ENCODE data around the gene SUPT5H.
"Not testable (repeated sequence)": the region's sequence is repeated elsewhere in the genome, so short reads cannot be mapped to it uniquely, and the experiment has no call there.

The SUPT5H gene

DNA sequence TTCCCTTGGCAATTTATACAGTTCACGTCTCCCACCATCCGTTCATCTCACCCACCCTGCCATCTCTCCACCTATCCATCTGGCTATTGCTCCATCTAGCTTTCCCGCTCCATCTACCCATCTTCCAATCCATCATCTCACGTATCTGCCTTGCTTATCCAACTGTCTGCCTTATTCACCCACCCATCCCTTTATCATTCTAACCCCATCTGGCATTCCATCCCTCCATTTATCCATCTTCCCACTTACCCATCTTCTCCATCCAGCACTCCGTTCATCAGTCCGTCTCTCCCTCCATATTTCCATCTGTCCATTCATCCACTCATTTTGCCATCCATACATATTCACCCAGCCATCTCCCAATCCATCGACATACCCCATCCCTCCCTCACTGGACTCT is 19.6 kb upstream of the SUPT5H start:
- no peak for DNase-seq (ENCODE audit: low spot score)

DNA sequence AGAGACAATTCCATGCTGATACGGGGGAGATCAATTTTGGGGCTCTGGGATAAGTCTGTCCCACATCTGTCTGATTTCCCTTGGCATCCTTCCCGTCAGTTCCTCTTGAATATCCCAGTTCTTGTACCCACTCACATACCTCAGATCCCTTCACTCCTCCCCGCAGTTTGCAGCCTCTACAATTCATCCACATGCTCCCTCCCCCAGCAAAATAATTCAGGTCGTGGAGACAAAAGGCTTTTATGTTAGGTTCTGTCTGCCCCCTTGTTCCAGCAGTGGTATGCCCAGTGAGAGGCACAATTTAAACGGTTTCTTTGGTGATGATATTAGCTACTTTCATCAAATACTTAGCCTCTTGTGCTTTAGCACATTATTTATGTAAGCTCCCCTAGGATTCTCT is 19.2 kb upstream of the SUPT5H start:
- no peak for DNase-seq (ENCODE audit: low spot score)

GRCh38 chr19:39427707-39428106 is 17.7 kb upstream of the SUPT5H start:
- no peak for DNase-seq (ENCODE audit: low spot score)

GRCh38 chr19:39428283-39429112 is 16.9 kb upstream of the SUPT5H start:
- no peak for DNase-seq (ENCODE audit: low spot score)

DNA sequence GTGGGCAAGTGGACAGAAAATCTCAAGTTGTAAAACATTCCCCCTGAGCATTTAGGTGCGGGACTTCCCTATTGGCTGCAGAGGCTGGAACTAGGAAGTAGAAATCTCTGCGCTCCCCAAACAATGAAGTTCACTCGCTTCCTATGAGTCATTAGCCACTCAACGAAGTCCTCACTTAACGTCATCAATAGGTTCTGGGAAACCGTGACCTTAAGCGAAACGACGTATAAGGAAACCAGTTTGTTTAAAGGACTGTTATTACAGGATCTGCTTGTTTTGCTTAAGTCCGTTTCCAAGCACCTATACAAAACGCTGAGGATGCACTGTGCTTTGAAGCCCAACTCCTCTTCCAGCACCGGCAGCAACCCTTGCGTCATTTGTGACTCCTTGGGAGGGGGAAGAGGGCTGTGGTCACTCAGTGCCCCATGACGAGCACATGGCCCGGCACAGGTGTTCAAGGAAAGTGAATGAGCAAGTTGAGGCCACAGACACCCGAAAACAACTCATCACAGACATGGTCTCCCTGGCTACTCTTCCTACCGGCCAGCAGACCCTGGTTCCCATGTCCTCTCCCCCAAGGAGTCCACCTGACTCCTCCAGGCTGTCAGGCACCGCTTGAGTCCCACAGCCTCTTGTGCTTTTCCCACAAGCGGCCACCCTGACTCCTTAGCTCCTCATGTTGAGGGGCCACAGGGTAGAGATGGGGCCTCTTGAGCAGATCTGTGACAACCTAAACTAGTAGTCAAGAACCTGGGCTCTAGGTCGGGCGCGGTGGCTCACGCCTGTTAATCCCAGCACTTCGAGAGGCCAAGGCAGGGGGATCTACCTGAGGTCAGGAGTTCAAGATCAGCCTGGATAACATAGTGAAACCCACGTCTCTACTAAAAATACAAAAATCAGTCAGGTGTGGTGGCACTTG is 14.4 kb upstream of the SUPT5H start:
- DNase-seq (ENCODE audit: low spot score): peak; percentile 98

DNA sequence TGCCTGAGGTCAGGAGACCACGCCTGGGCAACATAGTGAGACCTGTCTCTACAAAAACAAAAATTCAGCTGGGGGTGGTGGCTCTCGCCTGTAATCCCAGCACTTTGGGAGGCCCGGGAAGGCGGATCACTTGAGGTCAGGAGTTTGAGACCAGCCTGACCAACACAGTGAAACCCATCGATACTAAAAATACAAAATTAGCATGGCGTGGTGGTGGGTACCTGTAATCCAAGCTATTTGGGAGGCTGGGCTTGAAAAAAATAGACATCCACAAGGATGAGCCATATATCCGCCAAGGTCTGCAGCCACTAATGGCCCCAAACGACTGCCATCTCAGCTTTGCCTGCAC is 12.7 kb upstream of the SUPT5H start:
- DNase-seq (ENCODE audit: low spot score): peak; percentile 20

- DNase-seq (ENCODE audit: low spot score): no peak
These were observed 11.8 kb upstream of the SUPT5H start for GRCh38 chr19:39433480-39434079.

- DNase-seq (ENCODE audit: low spot score): peak; percentile 69
These were observed 11.0 kb upstream of the SUPT5H start for GRCh38 chr19:39434123-39435076.

DNA sequence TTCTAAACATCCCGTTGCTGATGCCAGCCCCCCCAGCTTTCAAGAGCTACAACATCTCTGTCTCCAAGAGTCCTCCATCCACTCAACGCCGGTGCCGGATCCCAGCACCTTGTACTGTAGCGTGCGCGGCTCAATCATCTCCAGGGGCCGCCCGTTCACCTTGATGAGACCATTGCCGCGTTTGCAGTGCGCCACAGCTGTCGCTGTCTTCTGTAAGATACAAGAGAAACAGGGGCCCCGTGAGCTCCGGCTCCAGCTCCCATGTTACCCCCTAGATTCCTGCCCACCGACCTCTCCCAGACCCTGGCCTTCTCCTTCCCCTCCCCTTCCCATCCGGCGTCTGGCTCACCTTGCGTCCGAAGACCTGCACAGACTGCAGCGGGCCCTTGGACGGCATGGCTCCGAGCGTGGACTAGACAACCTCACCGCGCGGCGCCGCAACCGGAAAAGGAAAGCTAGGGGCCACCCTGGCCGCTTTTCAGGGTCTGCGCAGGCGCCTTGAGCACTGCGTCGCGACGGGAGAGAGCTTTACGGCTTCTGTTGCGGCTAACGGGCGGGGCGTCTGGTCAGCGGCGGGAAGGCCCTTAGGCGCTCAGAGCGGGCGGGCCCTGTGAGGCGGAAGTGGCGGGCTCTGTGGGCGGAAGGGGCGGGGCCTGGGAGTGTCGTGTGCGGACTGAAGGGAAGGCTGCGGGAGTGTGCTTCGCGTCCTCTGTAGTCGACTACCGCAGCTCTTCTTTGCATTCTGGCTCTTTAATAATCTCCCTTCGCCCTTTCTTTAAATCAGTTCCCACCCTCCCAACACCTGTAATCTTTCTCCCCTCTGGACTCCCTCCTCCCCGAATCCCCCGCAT is 9.7 kb upstream of the SUPT5H start, which contains the start of gene RPS16:
Gene RPS16, minus strand, starts transcription at position 451 of the 851 bp plus-strand sequence. Its CDS starts 54 bp downstream, at position 397.
- DNase-seq (ENCODE audit: low spot score): peak; percentile 98

- DNase-seq (ENCODE audit: low spot score): peak; percentile 20
These were observed 9.0 kb upstream of the SUPT5H start for GRCh38 chr19:39436350-39436716.

DNA sequence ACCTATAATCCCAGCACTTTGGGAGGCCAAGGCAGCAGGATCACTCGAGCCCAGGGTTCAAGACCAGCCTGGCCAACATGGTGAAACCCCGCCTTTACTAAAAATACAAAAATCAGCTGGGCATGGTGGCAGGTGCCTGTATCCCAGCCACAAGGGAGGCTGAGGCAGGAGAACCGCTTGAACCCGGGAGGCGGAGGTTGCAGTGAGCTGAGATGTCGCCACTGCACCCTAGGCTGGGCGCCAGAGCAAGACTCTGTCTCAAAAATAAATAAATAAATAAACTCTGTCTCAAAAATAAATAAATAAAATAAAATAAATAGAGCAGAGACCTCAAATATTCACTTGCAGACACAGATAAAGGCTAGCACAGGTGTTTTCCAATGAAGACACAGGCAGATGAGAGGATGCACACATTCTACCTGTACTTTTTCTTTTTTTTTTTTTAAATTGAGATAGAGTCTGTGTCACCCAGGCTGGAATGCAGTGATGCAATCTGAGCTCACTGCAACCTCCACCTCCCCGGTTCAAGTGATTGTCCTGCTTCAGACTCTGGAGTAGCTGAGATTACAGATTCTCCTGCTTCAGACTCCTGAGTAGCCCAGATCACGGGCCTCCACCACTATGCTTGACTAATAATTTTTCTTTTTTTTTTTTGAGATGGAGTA is 7.0 kb upstream of the SUPT5H start:
- peak; percentile 53 for DNase-seq (ENCODE audit: low spot score)

DNA sequence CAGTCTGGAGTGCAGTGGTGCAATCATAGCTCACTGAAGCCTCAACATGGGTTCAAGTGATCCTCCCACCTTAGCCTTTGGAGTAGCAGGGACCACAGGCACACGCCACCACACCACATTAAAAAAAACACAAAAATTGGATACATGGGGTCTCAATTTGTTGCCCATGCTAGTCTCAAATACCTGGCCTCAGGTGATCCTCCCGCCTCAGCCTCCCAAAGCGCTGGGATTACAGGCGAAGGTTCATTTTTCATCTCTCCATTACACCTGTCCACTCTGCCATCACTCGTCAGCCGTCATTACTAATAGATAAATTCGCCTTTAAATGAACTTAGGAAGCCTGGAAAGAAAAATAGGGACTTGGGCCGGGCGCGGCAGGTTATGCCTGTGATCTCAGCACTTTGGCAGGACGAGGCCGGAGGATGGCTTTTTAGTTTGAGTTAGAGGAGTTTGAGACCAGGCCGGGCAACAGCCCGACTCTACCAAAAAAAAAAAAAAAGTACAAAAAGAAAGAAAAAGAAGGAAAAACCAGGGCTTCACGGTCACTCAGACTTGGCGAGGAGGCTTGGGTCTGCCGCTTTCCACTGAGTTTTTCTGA is 685 bp upstream of the SUPT5H start:
- peak; percentile 36 for DNase-seq (ENCODE audit: low spot score)

- peak; percentile 12 for DNase-seq (ENCODE audit: low spot score)
These were observed 1.1 kb downstream of the SUPT5H start for GRCh38 chr19:39446365-39447084.

DNA sequence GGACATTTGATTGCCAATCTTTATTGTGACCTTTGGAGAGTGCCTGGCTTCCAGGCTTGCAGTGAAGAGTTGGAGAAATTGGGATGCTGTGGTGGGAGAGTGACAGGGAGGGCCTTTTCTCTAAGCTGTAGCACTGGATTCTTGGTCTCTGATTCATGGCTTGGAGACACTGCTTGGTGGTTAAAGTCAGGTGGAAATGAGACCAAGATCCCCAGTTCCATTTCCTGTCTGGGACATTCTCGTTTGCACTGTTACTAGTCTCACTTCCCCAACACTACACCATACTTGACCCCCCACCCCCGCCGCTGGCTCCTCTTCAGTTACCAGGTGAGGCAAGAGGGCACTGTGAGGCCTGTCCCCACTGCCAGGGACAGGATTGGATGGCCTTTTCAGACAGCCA is 2.9 kb downstream of the SUPT5H start:
- DNase-seq (ENCODE audit: low spot score): peak; percentile 44

DNA sequence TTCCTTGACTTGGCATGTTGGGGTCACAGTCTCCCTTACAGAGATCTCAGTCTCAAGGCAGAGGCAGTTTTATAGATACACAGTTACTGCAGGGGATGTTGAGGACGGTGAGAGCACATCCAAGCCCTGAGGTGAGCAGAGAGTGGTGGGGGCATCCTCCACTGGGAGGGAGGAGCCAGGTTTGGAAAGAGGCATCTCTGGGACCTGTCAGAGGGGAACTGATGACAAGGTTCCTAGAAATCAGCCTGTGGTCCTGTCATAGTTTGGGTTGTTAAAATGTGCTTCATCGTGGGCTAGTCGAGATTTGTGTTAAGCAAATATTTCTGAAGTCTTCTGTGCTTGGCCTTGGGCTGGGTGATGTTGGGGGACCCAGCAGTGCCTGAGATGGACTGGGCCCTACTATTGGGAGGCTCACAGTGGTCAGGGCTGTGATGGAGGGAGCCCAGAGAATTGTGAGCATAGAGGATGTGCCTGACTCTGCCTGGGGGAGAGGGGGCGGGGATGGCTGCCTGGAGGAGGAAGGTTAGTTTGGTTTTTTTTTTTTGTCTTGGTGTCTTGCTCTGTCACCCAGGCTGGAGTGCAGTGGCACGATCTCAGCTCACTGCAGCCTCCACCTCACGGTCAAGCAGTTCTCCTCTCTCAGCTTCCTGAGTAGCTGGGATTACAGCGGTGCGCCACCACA is 3.9 kb downstream of the SUPT5H start:
- DNase-seq (ENCODE audit: low spot score): no peak

DNA sequence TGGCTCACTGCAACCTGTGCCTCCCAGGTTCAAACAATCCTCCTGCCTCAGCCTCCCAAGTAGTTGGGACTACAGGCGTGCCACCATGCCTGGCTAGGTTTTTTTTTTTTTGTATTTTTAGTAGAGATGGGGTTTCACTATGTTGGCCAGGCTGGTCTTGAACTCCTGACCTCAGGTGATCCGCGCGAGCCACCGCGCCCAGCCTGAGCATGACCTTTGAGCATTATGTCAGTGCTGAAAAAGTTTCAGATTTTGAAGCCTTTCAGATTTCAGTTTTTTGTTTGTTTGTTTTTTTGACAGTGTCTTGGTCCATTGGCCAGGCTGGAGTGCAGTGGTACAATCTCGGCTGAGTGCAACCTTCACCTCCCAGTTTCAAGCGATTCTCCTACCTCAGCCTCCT is 5.9 kb downstream of the SUPT5H start:
- DNase-seq (ENCODE audit: low spot score): not testable (repeated sequence)

GRCh38 chr19:39463403-39463802 is 18.0 kb downstream of the SUPT5H start:
- DNase-seq (ENCODE audit: low spot score): no peak
